HL-60 (cell line): ENCODE measurements around the gene BCAS3.

Experiments used
- DNase-seq, 2 experiments: peaks; one replicate each; pipeline ENCODE4 v3.0.0-alpha.2; 2010 to 2020; ENCODE audit warnings: low read depth in 1 of 2, low spot score in 1 of 2
- H3K27ac ChIP-seq: fragments of 250-450 bp; sonication (Bioruptor Pico); replicated peaks from 2 replicates; pipeline ENCODE4 v1.5.1; 2020; ENCODE audit warnings: mild to moderate bottlenecking, moderate library complexity
- H3K27me3 ChIP-seq: fragments of 250-450 bp; sonication (Bioruptor Pico); 2 replicates; pipeline ENCODE4 v1.5.1; 2021; ENCODE audit warnings: mild to moderate bottlenecking, moderate library complexity; ENCODE audit not compliant: insufficient read depth, poor library complexity, severe bottlenecking
- H3K4me3 ChIP-seq: replicated peaks from 2 replicates; pipeline ENCODE4 v1.5.1; 2011; ENCODE audit warnings: mild to moderate bottlenecking, control low read depth, low read length; ENCODE audit not compliant: insufficient read depth
- GABPA ChIP-seq: IDR thresholded peaks from 2 replicates; pipeline ENCODE4 v1.6.1; 2012; ENCODE audit warnings: low read depth
- POLR2AphosphoS5 ChIP-seq: IDR thresholded peaks from 2 replicates; pipeline ENCODE4 v1.6.1; 2012; ENCODE audit warnings: low read depth
- SPI1 ChIP-seq: IDR thresholded peaks from 2 replicates; pipeline ENCODE4 v1.6.1; 2012; ENCODE audit warnings: low read depth, mild to moderate bottlenecking, borderline replicate concordance
- TF ChIP-seq, protein P1 (sequence below): IDR thresholded peaks from 2 replicates; pipeline ENCODE4 v1.6.1; 2012; ENCODE audit warnings: low read depth; ENCODE audit not compliant: insufficient replicate concordance
- TF ChIP-seq, protein P2 (sequence below): IDR thresholded peaks from one replicate; pipeline ENCODE4 v1.5.1; 2011; ENCODE audit warnings: low read length, control low read depth, inconsistent platforms; ENCODE audit not compliant: insufficient read depth

The BCAS3 gene

DNA sequence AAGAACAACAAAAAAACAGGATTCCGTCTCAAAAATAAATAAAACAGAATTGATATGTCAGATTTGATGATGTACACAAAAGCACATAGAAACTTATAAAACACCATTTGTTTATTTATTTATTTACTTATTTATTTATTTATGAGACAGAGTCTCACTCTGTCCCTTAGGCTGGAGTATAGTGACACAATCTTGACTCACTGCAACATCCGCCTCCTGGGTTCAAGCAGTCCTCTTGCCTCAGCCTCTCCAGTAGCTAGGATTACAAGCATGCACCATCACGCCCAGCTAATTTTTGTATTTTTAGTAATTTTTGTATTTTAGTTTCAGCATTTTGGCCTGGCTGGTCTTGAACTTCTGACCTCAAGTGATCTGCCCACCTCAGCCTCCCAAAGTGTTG is 21.4 kb downstream of the BCAS3 start:
- Histone ChIP-seq H3K27ac (no peak overlapping the region), H3K4me3 (no peak overlapping the region), H3K27me3 (no peaks in the 10 kb centered on the region)
- no peak for DNase-seq
- TF ChIP-seq POLR2AphosphoS5 (no peak), GABPA (no peak), SPI1 (no peak)
- TF ChIP-seq, protein P1, sequence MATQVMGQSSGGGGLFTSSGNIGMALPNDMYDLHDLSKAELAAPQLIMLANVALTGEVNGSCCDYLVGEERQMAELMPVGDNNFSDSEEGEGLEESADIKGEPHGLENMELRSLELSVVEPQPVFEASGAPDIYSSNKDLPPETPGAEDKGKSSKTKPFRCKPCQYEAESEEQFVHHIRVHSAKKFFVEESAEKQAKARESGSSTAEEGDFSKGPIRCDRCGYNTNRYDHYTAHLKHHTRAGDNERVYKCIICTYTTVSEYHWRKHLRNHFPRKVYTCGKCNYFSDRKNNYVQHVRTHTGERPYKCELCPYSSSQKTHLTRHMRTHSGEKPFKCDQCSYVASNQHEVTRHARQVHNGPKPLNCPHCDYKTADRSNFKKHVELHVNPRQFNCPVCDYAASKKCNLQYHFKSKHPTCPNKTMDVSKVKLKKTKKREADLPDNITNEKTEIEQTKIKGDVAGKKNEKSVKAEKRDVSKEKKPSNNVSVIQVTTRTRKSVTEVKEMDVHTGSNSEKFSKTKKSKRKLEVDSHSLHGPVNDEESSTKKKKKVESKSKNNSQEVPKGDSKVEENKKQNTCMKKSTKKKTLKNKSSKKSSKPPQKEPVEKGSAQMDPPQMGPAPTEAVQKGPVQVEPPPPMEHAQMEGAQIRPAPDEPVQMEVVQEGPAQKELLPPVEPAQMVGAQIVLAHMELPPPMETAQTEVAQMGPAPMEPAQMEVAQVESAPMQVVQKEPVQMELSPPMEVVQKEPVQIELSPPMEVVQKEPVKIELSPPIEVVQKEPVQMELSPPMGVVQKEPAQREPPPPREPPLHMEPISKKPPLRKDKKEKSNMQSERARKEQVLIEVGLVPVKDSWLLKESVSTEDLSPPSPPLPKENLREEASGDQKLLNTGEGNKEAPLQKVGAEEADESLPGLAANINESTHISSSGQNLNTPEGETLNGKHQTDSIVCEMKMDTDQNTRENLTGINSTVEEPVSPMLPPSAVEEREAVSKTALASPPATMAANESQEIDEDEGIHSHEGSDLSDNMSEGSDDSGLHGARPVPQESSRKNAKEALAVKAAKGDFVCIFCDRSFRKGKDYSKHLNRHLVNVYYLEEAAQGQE: no peak
- TF ChIP-seq, protein P2, sequence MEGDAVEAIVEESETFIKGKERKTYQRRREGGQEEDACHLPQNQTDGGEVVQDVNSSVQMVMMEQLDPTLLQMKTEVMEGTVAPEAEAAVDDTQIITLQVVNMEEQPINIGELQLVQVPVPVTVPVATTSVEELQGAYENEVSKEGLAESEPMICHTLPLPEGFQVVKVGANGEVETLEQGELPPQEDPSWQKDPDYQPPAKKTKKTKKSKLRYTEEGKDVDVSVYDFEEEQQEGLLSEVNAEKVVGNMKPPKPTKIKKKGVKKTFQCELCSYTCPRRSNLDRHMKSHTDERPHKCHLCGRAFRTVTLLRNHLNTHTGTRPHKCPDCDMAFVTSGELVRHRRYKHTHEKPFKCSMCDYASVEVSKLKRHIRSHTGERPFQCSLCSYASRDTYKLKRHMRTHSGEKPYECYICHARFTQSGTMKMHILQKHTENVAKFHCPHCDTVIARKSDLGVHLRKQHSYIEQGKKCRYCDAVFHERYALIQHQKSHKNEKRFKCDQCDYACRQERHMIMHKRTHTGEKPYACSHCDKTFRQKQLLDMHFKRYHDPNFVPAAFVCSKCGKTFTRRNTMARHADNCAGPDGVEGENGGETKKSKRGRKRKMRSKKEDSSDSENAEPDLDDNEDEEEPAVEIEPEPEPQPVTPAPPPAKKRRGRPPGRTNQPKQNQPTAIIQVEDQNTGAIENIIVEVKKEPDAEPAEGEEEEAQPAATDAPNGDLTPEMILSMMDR: no peak

DNA sequence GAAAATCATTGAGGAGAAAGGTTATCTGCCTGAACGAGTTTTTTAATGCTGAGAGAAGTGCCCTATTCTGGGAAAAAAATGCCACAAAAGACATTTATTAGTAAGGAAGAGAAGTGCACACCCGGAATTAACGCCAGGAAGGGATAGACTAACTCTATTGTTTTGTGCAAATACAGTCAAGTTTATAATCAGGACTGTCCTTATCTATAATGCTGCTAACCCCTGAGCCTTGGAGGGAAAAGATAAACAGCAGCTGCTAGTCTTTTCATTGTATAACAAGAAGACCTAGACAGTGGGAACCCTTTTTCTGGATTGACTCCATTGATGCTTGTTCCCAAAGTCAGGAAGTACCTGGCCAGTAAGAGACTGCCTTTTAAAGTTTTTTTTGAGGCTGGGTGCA is 26.5 kb downstream of the BCAS3 start:
- no peak for DNase-seq
- TF ChIP-seq SPI1: no peak
- TF ChIP-seq, protein P2: no peak
- TF ChIP-seq GABPA: no peak
- TF ChIP-seq POLR2AphosphoS5: no peak
- TF ChIP-seq, protein P1: no peak
- no peak overlapping the region for H3K4me3 ChIP-seq
- H3K27ac ChIP-seq: no peak overlapping the region
- H3K27me3 ChIP-seq: no peaks in the 10 kb centered on the region

DNA sequence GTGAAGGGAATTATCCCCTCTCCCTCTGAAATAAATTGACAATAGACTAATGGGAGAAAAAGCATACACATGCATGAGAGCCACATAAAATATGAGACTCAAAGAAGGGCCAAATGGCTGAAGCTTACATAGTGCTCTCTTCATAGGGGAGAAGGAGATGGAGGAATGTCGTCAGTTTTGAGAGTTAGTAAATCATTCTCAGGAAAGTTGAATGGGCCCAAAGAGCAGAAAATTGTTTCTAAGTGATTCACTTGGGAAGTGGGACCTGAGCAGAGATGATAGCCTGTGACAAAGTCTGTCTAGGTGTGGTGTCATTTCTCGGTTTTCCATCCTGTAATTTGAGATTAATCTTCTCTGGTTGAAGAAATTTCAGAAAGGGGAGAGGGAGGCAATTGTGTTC is 35.0 kb downstream of the BCAS3 start:
- TF ChIP-seq, protein P2: no peak
- Histone ChIP-seq H3K27me3 (no peaks in the 10 kb centered on the region), H3K4me3 (no peak overlapping the region), H3K27ac (no peak overlapping the region)
- no peak for DNase-seq

DNA sequence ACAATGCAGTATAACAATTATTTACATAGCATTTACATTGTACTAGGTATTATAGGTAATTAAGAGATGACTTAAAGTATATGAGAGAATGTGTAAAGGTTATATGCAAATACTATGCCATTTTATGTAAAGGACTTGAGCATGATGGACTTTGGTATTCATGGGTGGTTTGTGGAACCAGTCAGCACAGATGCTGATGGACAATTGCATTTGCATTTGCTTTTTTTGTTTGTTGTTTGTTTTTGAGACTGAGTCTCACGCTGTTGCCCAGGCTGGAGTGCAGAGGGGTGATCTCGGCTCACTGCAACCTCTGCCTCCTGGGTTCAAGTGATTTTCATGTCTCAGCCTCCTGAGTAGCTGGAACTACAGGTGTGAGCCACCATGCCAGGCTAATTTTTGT is 36.0 kb downstream of the BCAS3 start:
- Histone ChIP-seq H3K27ac (no peak overlapping the region), H3K27me3 (no peaks in the 10 kb centered on the region), H3K4me3 (no peak overlapping the region)
- DNase-seq: no peak
- TF ChIP-seq, protein P2: no peak
- TF ChIP-seq GABPA (no peak), POLR2AphosphoS5 (no peak), SPI1 (no peak)
- TF ChIP-seq, protein P1: no peak
